ENCODE measurements around the gene SUGCT. TPM values are rescaled to one million over a fixed set of nuclear protein-coding genes. Genes with fewer than 3 reads are reported as not detected.

The SUGCT gene
- total RNA-seq, 1 experiment from 2014 or later = 4.6 TPM

DNA sequence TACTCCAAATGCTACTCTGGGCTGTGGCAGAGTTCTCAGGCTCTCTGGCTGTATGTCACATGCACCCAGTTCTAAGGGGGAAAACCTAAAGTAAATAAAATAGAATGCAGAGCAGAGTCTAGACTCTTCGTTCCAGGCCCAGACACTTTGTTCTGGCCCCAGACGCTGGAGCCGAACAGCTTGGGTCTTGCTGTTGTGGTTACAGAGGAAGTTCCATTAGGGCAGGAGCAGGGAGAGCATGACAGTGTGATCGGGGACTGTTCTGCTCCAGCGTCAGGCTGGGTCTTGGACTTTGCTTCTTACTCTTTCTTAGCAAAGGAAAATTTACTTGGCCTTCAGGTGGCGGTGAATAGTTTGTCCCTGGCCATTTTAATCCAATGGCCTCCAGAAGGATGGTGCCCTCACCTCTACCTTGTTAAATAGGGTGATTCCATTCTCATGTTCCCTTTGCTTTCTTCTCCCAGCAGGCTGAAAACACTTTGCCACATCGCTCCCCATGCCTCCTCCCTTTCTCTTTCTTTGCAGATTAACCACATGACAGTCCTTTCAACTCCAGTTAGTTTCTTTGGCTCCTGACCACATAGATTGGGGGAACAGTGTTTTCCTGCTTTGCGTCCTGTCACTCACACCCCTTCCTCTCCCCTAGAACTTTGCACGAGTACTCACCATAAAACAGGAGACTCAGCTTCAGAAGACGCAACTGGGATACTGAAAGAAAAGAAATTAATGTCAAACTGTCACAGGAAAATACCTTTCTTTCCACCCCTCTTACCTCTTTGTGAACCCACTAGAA, 730.8 kb downstream of the SUGCT start:
- no peaks in the 10 kb centered on the region for H3K27me3 Mint-ChIP-seq (ENCODE audit: low read depth)
- ATAC-seq (no peak), DNase-seq (ENCODE audit: low spot score) (no peak)
- no peak overlapping the region; the same call in 1 of the 2 replicates for H3K27ac Mint-ChIP-seq
- TF ChIP-seq, protein P1, sequence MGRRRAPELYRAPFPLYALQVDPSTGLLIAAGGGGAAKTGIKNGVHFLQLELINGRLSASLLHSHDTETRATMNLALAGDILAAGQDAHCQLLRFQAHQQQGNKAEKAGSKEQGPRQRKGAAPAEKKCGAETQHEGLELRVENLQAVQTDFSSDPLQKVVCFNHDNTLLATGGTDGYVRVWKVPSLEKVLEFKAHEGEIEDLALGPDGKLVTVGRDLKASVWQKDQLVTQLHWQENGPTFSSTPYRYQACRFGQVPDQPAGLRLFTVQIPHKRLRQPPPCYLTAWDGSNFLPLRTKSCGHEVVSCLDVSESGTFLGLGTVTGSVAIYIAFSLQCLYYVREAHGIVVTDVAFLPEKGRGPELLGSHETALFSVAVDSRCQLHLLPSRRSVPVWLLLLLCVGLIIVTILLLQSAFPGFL (CRISPR knock-in tag; IDR thresholded peaks at IDR 0.05; ENCODE audit: borderline replicate concordance) = no peak
- TF ChIP-seq TP53 (CRISPR knock-in tag; IDR thresholded peaks at IDR 0.05) (no peak), CBFB (CRISPR knock-in tag; IDR thresholded peaks at IDR 0.05; ENCODE audit: low read depth) (no peak), NFE2L1 (CRISPR knock-in tag; IDR thresholded peaks at IDR 0.05) (no peak), SOX15 (CRISPR knock-in tag; IDR thresholded peaks at IDR 0.05) (no peak), NFYB (CRISPR knock-in tag; conservative IDR thresholded peaks at IDR 0.05; ENCODE audit: low read depth) (no peak)
- TF ChIP-seq, protein P2, sequence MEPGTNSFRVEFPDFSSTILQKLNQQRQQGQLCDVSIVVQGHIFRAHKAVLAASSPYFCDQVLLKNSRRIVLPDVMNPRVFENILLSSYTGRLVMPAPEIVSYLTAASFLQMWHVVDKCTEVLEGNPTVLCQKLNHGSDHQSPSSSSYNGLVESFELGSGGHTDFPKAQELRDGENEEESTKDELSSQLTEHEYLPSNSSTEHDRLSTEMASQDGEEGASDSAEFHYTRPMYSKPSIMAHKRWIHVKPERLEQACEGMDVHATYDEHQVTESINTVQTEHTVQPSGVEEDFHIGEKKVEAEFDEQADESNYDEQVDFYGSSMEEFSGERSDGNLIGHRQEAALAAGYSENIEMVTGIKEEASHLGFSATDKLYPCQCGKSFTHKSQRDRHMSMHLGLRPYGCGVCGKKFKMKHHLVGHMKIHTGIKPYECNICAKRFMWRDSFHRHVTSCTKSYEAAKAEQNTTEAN (CRISPR knock-in tag; IDR thresholded peaks at IDR 0.05) = no peak
- TF ChIP-seq, protein P3, sequence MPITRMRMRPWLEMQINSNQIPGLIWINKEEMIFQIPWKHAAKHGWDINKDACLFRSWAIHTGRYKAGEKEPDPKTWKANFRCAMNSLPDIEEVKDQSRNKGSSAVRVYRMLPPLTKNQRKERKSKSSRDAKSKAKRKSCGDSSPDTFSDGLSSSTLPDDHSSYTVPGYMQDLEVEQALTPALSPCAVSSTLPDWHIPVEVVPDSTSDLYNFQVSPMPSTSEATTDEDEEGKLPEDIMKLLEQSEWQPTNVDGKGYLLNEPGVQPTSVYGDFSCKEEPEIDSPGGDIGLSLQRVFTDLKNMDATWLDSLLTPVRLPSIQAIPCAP (CRISPR knock-in tag; IDR thresholded peaks at IDR 0.05) = no peak
- TF ChIP-seq, protein P4, sequence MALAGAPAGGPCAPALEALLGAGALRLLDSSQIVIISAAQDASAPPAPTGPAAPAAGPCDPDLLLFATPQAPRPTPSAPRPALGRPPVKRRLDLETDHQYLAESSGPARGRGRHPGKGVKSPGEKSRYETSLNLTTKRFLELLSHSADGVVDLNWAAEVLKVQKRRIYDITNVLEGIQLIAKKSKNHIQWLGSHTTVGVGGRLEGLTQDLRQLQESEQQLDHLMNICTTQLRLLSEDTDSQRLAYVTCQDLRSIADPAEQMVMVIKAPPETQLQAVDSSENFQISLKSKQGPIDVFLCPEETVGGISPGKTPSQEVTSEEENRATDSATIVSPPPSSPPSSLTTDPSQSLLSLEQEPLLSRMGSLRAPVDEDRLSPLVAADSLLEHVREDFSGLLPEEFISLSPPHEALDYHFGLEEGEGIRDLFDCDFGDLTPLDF (CRISPR knock-in tag; IDR thresholded peaks at IDR 0.05) = no peak
- no peak overlapping the region for H3K4me3 Mint-ChIP-seq
- peaks cover 13% of the 10 kb centered on the region for H3K9me3 Mint-ChIP-seq
- peaks cover 16% of the 10 kb centered on the region for H3K4me1 Mint-ChIP-seq
- H3K36me3 Mint-ChIP-seq = peaks cover 5% of the 10 kb centered on the region
- ChIA-PET POLR2A (no interaction called here), CTCF (interaction anchor here (0.7 to 1.7 kb wide), 5 partner anchors 12 to 840 kb away, joined by 3 to 10 read pairs (median 3); no protein-coding TSS in a partner anchor)

DNA sequence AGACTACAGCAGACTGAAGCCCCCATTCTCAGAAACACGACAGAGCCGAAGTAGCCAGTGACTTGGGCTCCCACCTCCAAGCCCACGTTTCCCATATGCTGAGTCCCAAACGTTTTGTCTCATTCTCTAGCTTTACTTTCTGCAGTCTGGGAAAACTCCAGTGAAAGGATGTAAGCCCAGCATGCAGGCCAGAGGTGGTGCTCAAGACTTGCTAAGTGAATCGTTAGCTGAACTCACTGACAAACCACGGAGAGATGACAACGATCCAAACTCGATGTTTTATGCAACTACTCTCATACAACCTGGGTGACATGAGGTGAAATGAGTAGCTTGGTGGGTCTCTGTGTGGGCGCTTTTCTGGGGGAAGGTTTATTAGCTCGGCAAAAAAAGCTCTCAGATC, 731.8 kb downstream of the SUGCT start:
- peaks cover 21% of the 10 kb centered on the region for H3K9me3 Mint-ChIP-seq
- peak; percentile 51 for ATAC-seq
- TF ChIP-seq, protein P4 (CRISPR knock-in tag; IDR thresholded peaks at IDR 0.05) = no peak
- TF ChIP-seq CREB1 (CRISPR knock-in tag; IDR thresholded peaks at IDR 0.05) (no peak), CBFB (CRISPR knock-in tag; IDR thresholded peaks at IDR 0.05; ENCODE audit: low read depth) (no peak)
- no peak for DNase-seq (ENCODE audit: low spot score)
- ChIA-PET CTCF (interaction anchor here (0.7 to 1.7 kb wide), 5 partner anchors 13 to 839 kb away, joined by 3 to 10 read pairs (median 3); no protein-coding TSS in a partner anchor), POLR2A (no interaction called here)
- no peaks in the 10 kb centered on the region for H3K27me3 Mint-ChIP-seq (ENCODE audit: low read depth)
- no peak overlapping the region for H3K27ac Mint-ChIP-seq
- peaks cover 16% of the 10 kb centered on the region for H3K4me1 Mint-ChIP-seq
- no peak overlapping the region for H3K4me3 Mint-ChIP-seq
- peaks cover 5% of the 10 kb centered on the region for H3K36me3 Mint-ChIP-seq

DNA sequence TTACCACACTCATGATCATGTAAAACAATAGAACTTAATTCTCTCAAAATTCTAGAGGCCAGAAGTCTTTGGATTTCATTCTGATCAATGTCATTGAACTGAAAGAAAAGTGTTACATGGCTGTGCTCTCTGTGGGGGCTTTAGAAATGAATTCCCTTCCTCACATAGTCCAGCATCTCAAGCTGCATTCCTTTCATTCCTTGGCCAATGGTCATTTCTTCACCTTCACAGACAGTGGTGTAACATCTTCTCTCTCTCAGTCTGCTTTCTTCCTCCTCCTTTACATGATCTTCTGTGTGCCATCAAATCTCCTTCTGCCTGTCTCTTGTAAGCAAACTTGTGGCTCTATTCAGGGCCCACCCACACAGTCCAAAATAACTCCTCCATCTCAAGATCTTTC, 735.3 kb downstream of the SUGCT start:
- POLR2A ChIA-PET = no interaction called here
- peaks cover 16% of the 10 kb centered on the region for H3K4me1 Mint-ChIP-seq
- H3K36me3 Mint-ChIP-seq = peaks cover 5% of the 10 kb centered on the region
- no peak overlapping the region for H3K27ac Mint-ChIP-seq
- H3K27me3 Mint-ChIP-seq (ENCODE audit: low read depth) = no peaks in the 10 kb centered on the region
- no peak overlapping the region for H3K4me3 Mint-ChIP-seq
- DNase-seq (ENCODE audit: low spot score) (no peak), ATAC-seq (no peak)
- peaks cover 25% of the 10 kb centered on the region for H3K9me3 Mint-ChIP-seq
- CTCF ChIA-PET = no interaction called here
- TF ChIP-seq TEAD1 (CRISPR knock-in tag; IDR thresholded peaks at IDR 0.05) (no peak), TEAD4 (CRISPR knock-in tag; IDR thresholded peaks at IDR 0.05) (no peak)
- TF ChIP-seq, protein P5, sequence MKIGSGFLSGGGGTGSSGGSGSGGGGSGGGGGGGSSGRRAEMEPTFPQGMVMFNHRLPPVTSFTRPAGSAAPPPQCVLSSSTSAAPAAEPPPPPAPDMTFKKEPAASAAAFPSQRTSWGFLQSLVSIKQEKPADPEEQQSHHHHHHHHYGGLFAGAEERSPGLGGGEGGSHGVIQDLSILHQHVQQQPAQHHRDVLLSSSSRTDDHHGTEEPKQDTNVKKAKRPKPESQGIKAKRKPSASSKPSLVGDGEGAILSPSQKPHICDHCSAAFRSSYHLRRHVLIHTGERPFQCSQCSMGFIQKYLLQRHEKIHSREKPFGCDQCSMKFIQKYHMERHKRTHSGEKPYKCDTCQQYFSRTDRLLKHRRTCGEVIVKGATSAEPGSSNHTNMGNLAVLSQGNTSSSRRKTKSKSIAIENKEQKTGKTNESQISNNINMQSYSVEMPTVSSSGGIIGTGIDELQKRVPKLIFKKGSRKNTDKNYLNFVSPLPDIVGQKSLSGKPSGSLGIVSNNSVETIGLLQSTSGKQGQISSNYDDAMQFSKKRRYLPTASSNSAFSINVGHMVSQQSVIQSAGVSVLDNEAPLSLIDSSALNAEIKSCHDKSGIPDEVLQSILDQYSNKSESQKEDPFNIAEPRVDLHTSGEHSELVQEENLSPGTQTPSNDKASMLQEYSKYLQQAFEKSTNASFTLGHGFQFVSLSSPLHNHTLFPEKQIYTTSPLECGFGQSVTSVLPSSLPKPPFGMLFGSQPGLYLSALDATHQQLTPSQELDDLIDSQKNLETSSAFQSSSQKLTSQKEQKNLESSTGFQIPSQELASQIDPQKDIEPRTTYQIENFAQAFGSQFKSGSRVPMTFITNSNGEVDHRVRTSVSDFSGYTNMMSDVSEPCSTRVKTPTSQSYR (CRISPR knock-in tag; IDR thresholded peaks at IDR 0.05) = no peak
- TF ChIP-seq, protein P6, sequence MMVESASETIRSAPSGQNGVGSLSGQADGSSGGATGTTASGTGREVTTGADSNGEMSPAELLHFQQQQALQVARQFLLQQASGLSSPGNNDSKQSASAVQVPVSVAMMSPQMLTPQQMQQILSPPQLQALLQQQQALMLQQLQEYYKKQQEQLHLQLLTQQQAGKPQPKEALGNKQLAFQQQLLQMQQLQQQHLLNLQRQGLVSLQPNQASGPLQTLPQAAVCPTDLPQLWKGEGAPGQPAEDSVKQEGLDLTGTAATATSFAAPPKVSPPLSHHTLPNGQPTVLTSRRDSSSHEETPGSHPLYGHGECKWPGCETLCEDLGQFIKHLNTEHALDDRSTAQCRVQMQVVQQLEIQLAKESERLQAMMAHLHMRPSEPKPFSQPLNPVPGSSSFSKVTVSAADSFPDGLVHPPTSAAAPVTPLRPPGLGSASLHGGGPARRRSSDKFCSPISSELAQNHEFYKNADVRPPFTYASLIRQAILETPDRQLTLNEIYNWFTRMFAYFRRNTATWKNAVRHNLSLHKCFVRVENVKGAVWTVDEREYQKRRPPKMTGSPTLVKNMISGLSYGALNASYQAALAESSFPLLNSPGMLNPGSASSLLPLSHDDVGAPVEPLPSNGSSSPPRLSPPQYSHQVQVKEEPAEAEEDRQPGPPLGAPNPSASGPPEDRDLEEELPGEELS (CRISPR knock-in tag; IDR thresholded peaks at IDR 0.05) = no peak
- TF ChIP-seq, protein P7, sequence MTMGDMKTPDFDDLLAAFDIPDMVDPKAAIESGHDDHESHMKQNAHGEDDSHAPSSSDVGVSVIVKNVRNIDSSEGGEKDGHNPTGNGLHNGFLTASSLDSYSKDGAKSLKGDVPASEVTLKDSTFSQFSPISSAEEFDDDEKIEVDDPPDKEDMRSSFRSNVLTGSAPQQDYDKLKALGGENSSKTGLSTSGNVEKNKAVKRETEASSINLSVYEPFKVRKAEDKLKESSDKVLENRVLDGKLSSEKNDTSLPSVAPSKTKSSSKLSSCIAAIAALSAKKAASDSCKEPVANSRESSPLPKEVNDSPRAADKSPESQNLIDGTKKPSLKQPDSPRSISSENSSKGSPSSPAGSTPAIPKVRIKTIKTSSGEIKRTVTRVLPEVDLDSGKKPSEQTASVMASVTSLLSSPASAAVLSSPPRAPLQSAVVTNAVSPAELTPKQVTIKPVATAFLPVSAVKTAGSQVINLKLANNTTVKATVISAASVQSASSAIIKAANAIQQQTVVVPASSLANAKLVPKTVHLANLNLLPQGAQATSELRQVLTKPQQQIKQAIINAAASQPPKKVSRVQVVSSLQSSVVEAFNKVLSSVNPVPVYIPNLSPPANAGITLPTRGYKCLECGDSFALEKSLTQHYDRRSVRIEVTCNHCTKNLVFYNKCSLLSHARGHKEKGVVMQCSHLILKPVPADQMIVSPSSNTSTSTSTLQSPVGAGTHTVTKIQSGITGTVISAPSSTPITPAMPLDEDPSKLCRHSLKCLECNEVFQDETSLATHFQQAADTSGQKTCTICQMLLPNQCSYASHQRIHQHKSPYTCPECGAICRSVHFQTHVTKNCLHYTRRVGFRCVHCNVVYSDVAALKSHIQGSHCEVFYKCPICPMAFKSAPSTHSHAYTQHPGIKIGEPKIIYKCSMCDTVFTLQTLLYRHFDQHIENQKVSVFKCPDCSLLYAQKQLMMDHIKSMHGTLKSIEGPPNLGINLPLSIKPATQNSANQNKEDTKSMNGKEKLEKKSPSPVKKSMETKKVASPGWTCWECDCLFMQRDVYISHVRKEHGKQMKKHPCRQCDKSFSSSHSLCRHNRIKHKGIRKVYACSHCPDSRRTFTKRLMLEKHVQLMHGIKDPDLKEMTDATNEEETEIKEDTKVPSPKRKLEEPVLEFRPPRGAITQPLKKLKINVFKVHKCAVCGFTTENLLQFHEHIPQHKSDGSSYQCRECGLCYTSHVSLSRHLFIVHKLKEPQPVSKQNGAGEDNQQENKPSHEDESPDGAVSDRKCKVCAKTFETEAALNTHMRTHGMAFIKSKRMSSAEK (CRISPR knock-in tag; IDR thresholded peaks at IDR 0.05; ENCODE audit: borderline replicate concordance) = no peak
